ENCODE results near the gene RAMP3.
"Not testable (repeated sequence)": the region's sequence is repeated elsewhere in the genome, so short reads cannot be mapped to it uniquely, and the experiment has no call there.

RAMP3 gene

DNA sequence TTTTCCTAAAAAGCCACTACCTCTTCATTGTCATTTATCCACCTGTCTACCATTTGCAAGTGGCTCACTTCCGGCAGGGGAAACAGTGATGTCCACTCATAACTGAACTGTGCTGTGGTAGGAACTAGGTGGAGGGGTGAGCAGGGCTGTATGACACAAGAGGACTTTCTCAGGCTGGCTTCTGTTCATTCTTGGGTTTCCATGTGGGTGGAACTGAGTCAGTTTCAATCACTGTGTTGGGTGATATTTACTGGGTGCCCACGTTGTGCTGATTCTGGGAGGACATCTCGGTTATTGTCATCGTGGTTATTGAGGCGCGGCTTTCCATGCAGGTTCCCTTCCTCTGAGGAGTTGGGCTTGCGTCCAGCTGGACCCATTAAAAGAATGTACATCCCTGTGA, 38.8 kb downstream of the RAMP3 start:
- no peak for DNase-seq (ENCODE audit: low spot score)

DNA sequence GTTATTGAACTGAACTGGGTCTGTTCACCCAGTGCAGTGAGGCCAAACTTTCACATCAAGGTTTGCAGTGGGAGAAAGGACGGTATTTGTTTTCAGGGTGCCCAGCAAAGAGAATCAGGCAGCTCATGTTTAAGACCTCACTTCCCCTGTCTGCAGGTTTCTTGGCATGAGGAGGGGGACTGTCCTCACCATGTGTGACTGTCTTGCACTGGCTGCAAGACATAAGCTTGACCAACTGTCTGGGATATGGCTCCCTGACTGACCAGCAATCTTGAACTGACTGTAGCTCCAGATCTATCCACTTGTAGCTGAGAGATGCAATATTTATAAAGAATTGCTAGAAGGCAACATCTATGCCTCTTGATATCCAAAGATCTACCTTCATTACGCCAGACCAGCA, 39.9 kb downstream of the RAMP3 start:
- DNase-seq (ENCODE audit: low spot score), result no peak

DNA sequence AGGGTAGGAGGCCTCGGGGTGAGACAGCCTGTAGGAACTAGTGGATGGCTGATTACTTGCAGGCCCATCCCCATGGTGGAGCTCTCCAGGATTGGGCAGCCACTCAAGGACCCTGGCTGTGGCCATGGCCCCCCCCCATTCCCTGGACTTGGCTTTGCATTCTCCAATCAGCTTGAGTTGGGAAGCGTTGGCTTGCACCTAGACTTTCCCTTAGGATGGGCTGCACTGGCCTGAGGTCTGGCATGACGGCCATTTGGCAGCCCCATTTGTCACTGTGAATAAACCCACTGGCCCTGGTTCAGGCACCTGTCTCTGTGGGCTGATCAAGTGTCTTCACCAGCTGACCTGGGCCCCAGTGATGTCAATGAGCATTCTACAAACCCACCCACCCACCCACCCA, 41.4 kb downstream of the RAMP3 start:
- no peak for DNase-seq (ENCODE audit: low spot score)

GRCh38 chr7:45199506-45199905, 41.9 kb downstream of the RAMP3 start:
- DNase-seq (ENCODE audit: low spot score), result no peak

DNA sequence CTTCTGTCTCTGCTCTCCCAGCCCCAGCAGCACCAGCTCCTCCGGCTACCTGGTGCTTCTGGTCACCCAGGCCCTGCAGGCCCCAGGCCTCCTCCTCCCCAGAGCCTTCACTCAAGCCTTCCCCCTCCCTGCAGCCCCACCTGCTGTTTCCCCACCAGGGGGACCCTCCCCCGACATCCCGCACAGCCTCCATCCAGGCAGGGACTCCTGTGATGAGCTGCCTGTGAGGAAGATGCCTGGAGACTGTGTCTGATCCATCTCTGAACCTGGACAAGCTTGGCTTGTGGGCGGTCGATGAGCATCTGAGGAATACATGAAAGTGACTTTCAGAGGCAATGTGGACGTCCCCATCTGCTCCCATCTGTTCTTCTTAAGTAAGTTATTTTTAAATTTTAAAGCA, 45.0 kb downstream of the RAMP3 start:
- no peak for DNase-seq (ENCODE audit: low spot score)

DNA sequence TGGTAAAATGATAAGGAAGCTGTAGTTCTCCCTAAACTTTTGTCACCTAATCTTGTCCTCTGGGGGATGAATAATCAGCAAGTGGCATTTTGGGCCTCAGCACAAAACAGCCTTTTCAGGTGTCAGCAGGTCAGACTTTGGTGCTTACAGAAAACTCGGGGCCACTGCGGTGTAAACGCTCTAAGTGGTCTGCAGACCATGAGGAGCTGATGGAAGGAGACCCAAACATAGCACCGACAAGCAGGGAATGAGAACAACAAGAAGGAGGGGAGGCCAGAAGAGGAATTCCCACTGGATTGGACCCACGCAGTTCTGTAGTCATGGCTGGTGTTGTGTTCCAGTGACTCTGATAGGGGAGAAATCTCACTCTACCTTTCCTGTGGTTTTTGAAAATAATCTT, 45.4 kb downstream of the RAMP3 start:
- no peak for DNase-seq (ENCODE audit: low spot score)

DNA sequence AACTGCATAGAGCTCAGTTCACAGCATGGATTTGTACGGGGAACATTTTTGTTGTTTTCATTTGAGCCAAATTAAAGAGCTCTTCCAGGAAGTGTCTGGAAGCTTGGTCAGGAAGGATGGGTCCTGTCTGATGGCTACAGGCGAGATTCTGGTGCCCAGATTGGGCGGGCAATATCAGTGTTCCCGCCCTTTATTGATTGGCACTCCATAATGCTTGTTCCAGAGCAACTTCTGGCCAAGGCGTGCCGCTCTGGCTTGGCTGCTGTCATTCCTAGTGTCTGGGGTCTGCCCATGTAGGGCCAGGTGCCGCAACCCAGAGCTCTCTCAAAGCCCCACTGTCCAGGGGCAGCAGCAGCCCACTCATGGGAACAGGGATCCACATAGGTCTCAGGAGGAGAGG, 45.9 kb downstream of the RAMP3 start:
- DNase-seq (ENCODE audit: low spot score), result no peak

DNA sequence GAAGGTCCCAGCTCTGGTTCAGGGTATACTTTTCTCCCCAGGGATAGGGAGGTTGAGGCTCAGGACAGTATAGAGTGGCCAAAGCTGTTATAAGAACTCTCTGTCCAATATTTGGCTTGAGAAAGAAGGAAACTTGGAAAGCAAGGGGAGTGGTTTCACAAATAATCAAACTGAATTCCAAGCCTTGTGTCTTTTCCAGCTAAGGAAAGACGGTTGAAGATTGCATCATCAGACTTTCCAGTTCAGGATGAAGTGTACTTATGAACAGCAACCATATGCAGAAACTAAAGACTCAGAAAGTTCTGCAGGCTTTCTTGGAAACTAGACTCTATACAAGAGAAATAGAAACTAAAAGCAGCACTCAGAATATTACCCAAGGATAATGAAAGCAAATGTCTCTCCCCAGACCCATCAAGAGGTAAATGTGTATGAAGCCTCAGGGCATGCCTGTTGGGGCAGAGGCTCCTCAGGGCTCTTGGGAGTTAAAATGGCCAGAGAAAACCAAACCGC, 46.4 kb downstream of the RAMP3 start:
- DNase-seq (ENCODE audit: low spot score), result no peak

DNA sequence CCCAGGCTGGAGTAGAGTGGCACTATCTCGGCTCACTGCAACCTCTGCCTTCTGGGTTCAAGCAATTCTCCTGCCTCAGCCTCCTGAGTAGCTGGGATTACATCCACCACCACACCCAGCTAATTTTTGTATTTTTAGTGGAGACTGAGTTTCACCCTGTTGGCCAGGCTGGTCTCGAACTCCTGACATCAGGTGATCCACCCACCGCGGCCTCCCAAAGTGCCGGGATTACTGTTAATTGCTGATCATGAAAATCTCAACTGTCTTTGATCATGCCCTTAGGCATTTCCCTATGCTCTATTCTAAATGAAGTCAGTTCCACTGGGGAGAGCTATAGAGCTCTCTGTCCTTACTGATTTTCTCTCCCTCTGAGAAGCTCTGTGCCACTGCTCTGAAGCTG, 48.7 kb downstream of the RAMP3 start:
- not testable (repeated sequence) for DNase-seq (ENCODE audit: low spot score)

- not testable (repeated sequence) for DNase-seq (ENCODE audit: low spot score)
Observed at GRCh38 chr7:45209909-45210308, 52.3 kb downstream of the RAMP3 start.

GRCh38 chr7:45211066-45211465, 53.5 kb downstream of the RAMP3 start:
- DNase-seq (ENCODE audit: low spot score), result peak; percentile 15

GRCh38 chr7:45211958-45212357, 54.4 kb downstream of the RAMP3 start:
- DNase-seq (ENCODE audit: low spot score), result peak; percentile 6

DNA sequence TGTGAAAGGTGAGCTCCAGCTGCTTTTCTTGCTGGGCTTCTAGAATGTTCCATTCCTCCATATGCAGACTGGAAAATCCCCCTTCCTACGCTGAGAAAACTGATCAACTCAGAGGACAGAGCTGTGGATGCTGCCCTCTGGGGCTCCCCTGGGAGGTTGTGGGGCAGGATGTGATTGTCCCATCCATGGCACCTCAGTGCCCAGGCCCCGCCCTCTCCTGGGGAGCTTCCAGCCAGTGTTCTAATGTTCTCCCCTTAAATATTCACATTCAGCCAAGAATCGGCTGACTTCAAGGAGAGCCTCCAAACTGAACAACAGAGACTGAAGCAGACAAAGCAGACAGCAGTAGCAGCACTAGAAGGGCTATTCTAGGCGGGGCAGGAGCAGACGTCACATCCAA, 55.0 kb downstream of the RAMP3 start:
- DNase-seq (ENCODE audit: low spot score), result no peak

GRCh38 chr7:45215601-45216062, 58.0 kb downstream of the RAMP3 start:
- peak; percentile 38 for DNase-seq (ENCODE audit: low spot score)

DNA sequence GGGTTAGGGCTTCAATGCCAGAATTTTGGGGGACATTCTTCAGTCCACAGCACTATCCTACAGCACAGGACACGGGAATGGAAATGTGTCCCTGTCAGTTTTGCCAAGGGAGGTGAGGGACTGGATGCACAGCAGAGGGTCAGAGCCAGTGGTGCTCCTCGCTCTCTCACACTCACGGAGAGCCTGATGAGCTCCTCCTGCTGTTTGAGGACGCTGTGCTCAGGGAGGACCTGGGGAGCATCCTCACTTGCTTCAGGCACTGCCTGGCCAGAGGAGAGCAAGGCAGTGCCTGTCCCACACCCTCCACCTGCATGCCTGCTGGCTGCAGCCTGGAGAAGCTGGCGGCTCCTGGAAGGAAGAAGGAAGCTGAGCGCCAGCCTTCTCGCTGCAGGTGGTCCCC, 58.6 kb downstream of the RAMP3 start:
- DNase-seq (ENCODE audit: low spot score), result peak; percentile 36

DNA sequence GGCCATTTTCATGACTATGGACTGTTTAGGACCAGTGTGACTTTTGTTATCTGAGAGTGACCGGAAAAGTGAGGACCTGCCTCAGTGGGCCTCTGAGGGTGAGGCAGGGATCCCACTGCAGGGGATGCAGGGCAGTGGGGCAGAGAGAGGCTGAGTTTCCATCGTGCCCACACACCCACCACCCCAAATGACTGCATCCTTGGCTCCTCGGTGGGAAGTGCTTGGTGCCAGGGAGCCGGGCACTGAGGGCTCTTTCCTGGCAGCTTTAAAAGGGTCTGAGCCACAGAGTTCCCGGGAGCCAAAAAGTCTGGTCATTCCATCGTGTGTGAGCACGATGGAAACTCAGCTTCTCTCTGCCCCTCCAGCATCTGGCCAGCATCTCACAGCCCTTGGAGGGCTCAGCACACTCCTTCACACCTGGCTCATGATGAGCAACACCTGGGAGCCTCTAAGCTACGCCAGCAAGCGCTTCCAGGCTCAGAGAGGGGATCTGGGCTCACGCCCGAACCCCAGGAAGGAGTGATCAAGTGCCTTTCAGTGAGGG, 59.1 kb downstream of the RAMP3 start:
- peak; percentile 35 for DNase-seq (ENCODE audit: low spot score)

- peak; percentile 65 for DNase-seq (ENCODE audit: low spot score)
Observed at GRCh38 chr7:45217358-45217757, 59.8 kb downstream of the RAMP3 start.

DNA sequence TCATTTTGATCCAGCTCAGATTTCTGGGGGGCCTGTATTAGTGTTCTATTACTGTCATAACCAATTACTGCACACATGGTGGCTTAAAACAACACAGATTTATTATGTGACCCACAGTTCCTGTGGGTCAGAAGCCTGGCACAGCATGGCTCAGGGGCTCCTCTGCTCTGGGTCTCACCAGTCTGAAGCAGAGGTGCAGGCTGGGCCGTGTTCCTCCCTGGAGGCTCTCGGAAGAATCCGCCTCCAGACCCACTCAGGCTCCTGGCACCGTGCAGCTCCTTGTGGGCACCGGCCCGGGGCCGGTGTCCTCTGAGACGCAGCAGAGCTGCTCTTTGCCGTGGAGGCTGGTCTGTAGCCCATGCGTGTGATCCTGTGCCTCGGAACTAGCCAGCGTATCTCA, 61.5 kb downstream of the RAMP3 start:
- peak; percentile 53 for DNase-seq (ENCODE audit: low spot score)

- peak; percentile 61 for DNase-seq (ENCODE audit: low spot score)
Observed at GRCh38 chr7:45219801-45220435, 62.3 kb downstream of the RAMP3 start.

DNA sequence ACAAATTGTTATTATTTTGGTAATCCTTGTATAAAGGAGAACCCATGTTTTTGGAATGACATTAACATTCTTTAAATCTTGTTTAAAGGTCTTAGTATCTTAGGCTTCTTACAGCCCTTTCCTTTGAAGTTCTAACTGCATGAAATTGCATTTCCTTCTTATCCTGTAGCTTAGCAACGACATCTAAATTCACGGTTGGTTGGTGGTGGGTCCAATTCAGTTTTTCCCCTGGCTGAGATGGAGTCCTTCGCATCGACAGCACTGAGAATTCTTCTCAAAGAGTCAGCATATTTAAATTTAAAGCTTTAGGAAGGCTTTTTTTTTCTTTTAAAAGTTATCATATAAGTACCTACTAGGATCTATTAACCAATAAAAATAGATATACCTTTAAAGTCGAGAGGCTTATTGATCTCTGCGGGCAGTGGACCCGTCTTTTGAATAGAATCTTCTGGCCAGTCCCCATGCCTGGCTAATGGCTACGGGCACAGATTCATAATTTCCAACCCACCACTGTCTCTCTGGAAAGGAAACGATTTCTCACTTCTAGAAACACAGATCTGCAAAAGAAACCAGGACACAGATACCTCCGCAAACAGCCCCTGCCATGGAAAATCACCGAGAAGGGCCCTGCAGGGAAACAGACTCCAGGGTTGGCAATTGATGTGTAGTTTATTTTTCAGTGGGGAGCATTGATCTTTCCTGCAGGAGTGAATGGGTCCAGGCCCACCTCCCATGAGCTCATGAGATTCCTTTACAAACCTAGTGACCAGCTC, 63.4 kb downstream of the RAMP3 start:
- peak; percentile 53 for DNase-seq (ENCODE audit: low spot score)

GRCh38 chr7:45221896-45222604, 64.5 kb downstream of the RAMP3 start:
- peak; percentile 45 for DNase-seq (ENCODE audit: low spot score)

DNA sequence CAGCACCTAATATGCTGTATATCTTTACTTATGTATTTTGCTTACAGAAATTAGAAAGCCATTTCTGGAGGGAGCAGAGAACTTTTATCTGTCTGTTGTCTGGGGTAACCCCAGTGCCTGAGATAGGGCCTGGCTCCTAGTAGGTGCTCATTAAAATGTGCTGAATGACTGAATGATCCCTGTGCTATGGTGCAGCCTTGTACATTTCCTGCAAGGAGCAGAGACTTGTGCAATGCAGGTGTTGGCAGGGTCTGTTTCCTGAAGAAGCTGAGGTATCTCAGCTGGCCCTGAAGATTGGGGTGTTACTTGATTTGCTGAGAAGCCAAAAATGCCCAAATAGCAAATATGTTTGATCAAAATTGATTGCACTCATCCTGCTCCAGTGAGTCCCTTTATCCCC, 65.5 kb downstream of the RAMP3 start:
- no peak for DNase-seq (ENCODE audit: low spot score)
